H1 (cell line): ENCODE data around the gene WDFY4.

Experiments
- CTCF ChIP-seq, 3 experiments: IDR thresholded peaks; 1 replicate in 2 of 3; 2 replicates in 1 of 3; pipeline versions ENCODE4 v1.5.1 to v1.6.1; 2011; ENCODE audit warnings: low read length in 3 of 3, mild to moderate bottlenecking in 3 of 3, inconsistent platforms in 2 of 3, low read depth in 1 of 3, moderate library complexity in 1 of 3; ENCODE audit not compliant: insufficient read depth in 1 of 3; ENCODE audit errors: control extremely low read depth in 1 of 3
- ZNF274 ChIP-seq: IDR thresholded peaks from 2 replicates; pipeline ENCODE4 v1.7.0; 2012; ENCODE audit warnings: low read length, borderline replicate concordance; ENCODE audit errors: extremely low read depth

DNA sequence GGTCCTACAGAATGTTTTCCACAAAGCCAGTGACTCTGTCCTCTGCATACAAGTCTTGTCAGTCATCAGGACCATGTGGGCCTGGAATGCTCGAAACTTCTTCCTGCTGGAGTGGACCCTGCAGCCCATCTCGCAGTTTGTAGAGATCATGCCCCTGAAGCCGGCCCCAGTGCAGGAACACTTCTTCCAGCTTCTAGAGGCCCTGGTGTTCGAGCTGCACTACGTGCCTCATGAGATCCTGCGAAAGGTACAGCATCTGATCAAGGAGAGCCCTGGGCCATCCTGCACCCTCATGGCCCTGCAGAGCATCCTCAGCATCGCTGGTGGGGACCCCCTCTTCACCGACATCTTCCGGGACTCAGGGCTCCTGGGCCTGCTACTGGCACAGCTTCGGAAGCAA is 46.5 kb downstream of the WDFY4 start:
- TF ChIP-seq CTCF (IDR thresholded peaks at IDR 0.05; ENCODE audit: control extremely low read depth in 1 of 3, insufficient read depth in 1 of 3, low read depth in 1 of 3, low read length in 3 of 3) (no peak), ZNF274 (no peak)
